Measurements from ENCODE around the gene RDH12.

DNA sequence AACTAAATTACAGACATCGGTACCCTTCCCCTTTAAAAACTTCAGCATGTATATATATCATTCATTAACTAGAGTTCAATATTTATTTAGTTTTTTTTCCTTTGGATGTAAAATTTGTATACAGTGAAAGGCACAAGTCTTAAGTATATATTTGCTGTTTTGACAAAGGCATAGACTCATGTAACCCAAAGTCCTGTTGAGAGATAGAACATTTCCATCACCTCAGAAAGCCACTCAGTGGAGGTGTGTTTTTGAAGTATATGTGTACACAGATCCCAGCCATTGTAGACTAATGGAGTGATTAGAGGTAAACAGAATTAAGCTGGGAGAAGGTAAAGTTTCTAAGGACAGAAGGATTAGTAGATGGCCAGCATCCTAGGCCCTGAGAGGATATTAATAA is 15.4 kb downstream of the RDH12 start:
- TF ChIP-seq, protein P1, sequence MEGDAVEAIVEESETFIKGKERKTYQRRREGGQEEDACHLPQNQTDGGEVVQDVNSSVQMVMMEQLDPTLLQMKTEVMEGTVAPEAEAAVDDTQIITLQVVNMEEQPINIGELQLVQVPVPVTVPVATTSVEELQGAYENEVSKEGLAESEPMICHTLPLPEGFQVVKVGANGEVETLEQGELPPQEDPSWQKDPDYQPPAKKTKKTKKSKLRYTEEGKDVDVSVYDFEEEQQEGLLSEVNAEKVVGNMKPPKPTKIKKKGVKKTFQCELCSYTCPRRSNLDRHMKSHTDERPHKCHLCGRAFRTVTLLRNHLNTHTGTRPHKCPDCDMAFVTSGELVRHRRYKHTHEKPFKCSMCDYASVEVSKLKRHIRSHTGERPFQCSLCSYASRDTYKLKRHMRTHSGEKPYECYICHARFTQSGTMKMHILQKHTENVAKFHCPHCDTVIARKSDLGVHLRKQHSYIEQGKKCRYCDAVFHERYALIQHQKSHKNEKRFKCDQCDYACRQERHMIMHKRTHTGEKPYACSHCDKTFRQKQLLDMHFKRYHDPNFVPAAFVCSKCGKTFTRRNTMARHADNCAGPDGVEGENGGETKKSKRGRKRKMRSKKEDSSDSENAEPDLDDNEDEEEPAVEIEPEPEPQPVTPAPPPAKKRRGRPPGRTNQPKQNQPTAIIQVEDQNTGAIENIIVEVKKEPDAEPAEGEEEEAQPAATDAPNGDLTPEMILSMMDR (IDR thresholded peaks at IDR 0.05), result no peak
- TF ChIP-seq POLR2A (IDR thresholded peaks at IDR 0.05), result no peak

Measured in suprapubic skin (tissue), 3 donors.